T follicular helper cell (primary cell): ENCODE results near the gene LIN7C.

Experiments
- DNase-seq: peaks from one replicate; pipeline ENCODE4 v3.0.0-alpha.2; 2020; ENCODE audit warnings: low read depth

The LIN7C gene

DNA sequence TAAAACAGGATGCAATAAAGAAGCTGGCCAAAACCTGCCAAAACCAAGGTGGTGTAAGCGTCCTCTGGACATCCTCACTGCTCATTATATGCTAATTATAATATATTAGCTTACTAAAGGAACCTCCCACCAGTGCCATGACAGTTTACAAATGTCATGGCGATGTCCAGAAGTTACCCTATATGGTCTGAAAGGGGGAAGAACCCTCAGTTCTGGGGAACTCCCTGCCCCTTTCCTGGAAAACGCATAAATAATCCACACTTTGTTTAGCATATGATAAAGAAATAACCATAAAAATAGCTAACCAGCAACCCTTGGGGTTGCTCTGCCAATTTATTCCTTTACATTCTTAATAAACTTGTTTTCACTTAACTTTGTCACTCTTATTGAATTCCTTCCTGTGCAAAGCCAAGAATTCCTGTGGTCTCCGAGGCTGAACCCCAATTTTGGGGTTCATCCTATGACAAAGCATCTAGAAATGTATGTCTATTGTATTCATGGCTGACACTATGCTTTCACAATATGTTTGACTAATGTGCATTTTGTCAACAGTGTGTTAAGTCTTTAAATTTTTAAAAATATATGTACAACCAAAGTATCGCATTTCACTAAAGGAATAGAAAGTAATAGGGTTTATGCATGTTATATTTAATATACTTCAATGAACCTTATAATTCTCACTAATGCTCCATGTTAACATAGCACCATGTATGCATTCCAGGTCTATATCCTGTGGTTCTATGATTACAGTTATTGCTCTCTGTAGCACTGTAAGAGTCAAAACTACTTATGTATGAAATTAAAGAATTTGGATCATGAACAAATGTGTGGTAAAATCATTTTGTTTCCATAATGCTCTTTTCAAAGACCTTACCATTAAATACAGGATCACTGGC lies 59.0 kb downstream of the LIN7C start:
- DNase-seq, result no peak

DNA sequence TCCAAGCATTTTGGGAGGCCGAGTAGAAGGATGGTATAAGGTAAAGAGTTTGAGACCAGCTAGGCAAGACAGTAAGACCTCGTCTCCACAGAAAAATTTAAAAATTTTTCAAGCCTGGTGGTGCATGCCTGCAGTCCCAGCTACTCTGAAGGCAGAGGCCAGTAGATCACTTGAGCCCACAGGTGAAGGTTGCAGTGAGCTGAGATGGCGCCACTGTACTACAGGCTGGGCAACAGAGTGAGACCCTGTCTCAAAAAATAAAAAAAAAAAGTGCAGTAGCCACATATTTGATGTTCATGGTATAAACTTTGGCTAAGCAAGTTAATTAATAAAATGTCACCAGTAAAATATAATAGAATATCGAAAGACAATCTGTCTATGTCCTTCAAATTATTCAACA lies 60.9 kb downstream of the LIN7C start:
- DNase-seq, result no peak

DNA sequence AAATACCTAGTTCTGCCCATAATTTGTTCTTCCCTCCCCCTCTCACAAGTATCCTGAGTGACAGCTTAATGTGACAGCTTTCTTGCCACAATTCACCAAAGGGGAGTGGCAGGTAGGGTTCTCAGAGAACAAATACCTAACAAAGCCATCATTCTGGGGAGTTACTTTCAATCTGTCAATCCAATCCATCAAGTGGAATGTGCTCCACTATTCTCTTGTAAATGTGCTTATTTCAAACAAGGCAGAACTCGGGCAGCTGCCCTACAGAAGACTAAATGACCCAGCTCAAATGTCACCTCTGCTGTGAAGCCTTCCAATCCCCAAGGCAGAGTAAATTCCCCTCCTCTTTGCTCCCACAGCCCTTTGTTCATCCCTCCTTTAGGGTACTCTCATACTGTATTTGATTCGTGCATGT lies 61.8 kb downstream of the LIN7C start:
- DNase-seq, result no peak
